Endothelial cell (in vitro differentiated cells): ENCODE results near the gene ZNF8. TPM values are rescaled to one million over a fixed set of nuclear protein-coding genes. Genes with fewer than 3 reads are reported as not detected.

Experiments
- DNase-seq: peaks from one replicate; pipeline ENCODE4 v3.0.0; 2021; ENCODE audit warnings: low spot score
- H3K27ac Mint-ChIP-seq: one replicate; pipeline ENCODE4 v1.8.0; 2021; ENCODE audit warnings: mixed read lengths, inconsistent platforms; ENCODE audit not compliant: unreplicated experiment
- H3K27me3 Mint-ChIP-seq: one replicate; pipeline ENCODE4 v1.8.0; 2021; ENCODE audit warnings: mild to moderate bottlenecking, moderate library complexity, mixed read lengths, inconsistent platforms; ENCODE audit not compliant: unreplicated experiment
- H3K36me3 Mint-ChIP-seq: one replicate; pipeline ENCODE4 v1.8.0; 2021; ENCODE audit warnings: mild to moderate bottlenecking, low read depth, mixed read lengths, inconsistent platforms; ENCODE audit not compliant: unreplicated experiment
- H3K4me1 Mint-ChIP-seq: one replicate; pipeline ENCODE4 v1.8.0; 2021; ENCODE audit warnings: mild to moderate bottlenecking, mixed read lengths, inconsistent platforms; ENCODE audit not compliant: unreplicated experiment
- H3K4me3 Mint-ChIP-seq: one replicate; pipeline ENCODE4 v1.8.0; 2021; ENCODE audit warnings: mild to moderate bottlenecking, mixed read lengths, inconsistent platforms; ENCODE audit not compliant: unreplicated experiment
- H3K9me3 Mint-ChIP-seq: one replicate; pipeline ENCODE4 v1.8.0; 2021; ENCODE audit warnings: mixed read lengths, inconsistent platforms; ENCODE audit not compliant: unreplicated experiment
- total RNA-seq: library from RNA; stranded (reverse); fragmentation: NEBNext Ultra II Directional; extraction: Animal tissue kit (Norgen Biotek cat#: 25700); gene quantifications from one replicate; pipeline ENCODE4 v1.2.1, GENCODE V29; 2021; ENCODE audit not compliant: unreplicated experiment
- TF ChIP-seq, protein P1 (sequence below): fragments of 200-600 bp; sonication (generic); IDR thresholded peaks from one replicate; pipeline ENCODE4 v1.5.0; 2021; ENCODE audit warnings: antibody characterized with exemption; ENCODE audit not compliant: unreplicated experiment

The ZNF8 gene
- total RNA-seq, 1 donor from 2014 or later: 11.2 TPM

DNA sequence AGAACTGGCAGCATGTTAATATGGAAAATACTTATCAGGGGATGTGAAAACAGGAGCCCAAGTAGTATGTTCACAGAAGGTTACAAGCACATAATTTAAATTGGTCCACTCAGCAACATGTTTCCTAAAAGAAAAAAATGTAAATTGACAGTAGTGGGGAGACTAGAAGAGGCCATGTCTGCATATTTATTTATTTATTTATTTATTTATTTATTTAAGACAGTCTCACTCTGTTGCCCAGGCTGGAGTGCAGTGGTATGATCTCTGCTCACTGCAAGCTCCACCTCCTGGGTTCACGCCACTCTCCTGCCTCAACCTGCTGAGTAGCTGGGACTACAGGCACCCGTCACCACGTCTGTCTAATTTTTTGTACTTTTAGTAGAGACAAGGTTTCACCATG lies 13.7 kb upstream of the ZNF8 start:
- peak overlapping the region; percentile 83 for H3K4me3 Mint-ChIP-seq
- H3K4me1 Mint-ChIP-seq: no peaks in the 10 kb centered on the region
- H3K36me3 Mint-ChIP-seq: peaks cover 74% of the 10 kb centered on the region
- DNase-seq: no peak
- TF ChIP-seq, protein P1, sequence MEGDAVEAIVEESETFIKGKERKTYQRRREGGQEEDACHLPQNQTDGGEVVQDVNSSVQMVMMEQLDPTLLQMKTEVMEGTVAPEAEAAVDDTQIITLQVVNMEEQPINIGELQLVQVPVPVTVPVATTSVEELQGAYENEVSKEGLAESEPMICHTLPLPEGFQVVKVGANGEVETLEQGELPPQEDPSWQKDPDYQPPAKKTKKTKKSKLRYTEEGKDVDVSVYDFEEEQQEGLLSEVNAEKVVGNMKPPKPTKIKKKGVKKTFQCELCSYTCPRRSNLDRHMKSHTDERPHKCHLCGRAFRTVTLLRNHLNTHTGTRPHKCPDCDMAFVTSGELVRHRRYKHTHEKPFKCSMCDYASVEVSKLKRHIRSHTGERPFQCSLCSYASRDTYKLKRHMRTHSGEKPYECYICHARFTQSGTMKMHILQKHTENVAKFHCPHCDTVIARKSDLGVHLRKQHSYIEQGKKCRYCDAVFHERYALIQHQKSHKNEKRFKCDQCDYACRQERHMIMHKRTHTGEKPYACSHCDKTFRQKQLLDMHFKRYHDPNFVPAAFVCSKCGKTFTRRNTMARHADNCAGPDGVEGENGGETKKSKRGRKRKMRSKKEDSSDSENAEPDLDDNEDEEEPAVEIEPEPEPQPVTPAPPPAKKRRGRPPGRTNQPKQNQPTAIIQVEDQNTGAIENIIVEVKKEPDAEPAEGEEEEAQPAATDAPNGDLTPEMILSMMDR: no peak
- no peak overlapping the region for H3K27ac Mint-ChIP-seq
- peaks cover 61% of the 10 kb centered on the region for H3K9me3 Mint-ChIP-seq
- peaks cover 29% of the 10 kb centered on the region for H3K27me3 Mint-ChIP-seq

GRCh38 chr19:58268344-58268743 lies 10.4 kb upstream of the ZNF8 start:
- Mint-ChIP-seq H3K27ac (no peak overlapping the region), H3K36me3 (peaks cover 64% of the 10 kb centered on the region), H3K4me3 (no peak overlapping the region), H3K27me3 (peaks cover 12% of the 10 kb centered on the region), H3K9me3 (peaks cover 43% of the 10 kb centered on the region), H3K4me1 (no peaks in the 10 kb centered on the region)
- DNase-seq: no peak
- TF ChIP-seq, protein P1: no peak

DNA sequence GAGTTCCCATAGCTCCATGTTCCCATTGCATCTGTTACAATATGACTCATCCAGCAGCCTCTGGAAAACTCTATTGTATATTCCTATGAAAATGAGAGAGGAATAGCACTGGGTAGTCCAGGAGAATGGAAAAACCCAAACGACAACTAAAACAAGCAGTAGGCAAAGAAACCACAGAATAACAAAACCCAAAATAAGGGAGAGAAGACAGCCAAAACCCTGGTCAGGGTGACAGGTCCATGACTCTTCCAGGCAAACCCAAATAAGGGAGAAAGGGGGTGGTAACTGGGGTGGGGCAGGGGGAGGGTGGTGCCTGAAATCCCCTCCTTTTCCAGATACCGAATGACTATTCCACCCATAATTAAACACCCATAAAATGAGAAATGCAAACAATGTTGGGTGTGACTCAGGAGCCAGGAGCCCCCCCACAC lies 4.0 kb upstream of the ZNF8 start:
- Mint-ChIP-seq H3K4me1 (peaks cover under 1% of the 10 kb centered on the region), H3K27ac (no peak overlapping the region), H3K36me3 (peaks cover 39% of the 10 kb centered on the region), H3K9me3 (peaks cover 18% of the 10 kb centered on the region), H3K27me3 (peaks cover 11% of the 10 kb centered on the region), H3K4me3 (no peak overlapping the region)
- TF ChIP-seq, protein P1: no peak
- no peak for DNase-seq

DNA sequence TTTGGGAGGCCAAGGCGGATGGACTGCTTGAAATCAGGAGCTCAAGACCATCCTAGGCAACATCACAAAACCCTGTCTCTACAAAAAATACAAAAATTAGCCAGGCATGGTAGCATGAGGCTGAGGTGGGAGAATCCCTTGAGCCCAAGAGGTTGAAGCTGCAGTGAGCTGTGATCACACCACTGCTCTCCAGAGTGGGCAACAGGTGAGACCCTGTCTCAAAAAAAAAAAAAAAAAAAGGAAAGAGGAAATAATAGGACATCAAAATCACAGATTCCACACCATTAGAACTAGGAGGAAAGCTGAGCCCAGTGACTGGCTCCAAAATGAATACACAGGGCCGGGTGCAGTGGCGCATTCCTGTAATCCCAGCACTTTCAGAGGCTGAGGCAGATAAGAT lies 3.2 kb upstream of the ZNF8 start:
- DNase-seq: no peak
- Mint-ChIP-seq H3K36me3 (peaks cover 32% of the 10 kb centered on the region), H3K4me1 (peaks cover 9% of the 10 kb centered on the region), H3K4me3 (no peak overlapping the region), H3K9me3 (peaks cover 12% of the 10 kb centered on the region), H3K27me3 (peaks cover 12% of the 10 kb centered on the region), H3K27ac (no peak overlapping the region)
- TF ChIP-seq, protein P1: no peak

DNA sequence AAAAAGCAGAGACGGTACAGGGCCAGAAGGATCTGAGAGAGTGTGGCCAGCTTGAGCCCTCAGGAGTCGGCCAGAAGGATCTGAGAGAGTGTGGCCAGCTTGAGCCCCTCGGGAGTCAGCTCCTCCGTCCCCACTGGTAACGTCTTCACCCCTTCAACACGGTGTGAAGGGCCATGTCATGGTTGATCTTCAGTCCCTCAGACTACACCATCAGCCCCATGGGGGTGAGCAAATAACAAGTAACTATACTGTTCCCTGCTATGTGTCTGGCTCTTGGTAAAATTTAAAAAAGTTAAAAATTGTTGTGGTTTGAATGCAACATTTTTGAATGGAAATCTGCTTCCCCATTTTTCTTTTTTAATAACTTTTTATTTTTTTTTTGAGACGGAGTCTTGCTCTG lies 1.6 kb upstream of the ZNF8 start:
- DNase-seq: no peak
- Mint-ChIP-seq H3K4me3 (peak overlapping the region; percentile 76), H3K9me3 (no peaks in the 10 kb centered on the region), H3K4me1 (peaks cover 14% of the 10 kb centered on the region), H3K27ac (peak overlapping the region; percentile 36), H3K36me3 (peaks cover 26% of the 10 kb centered on the region), H3K27me3 (peaks cover 11% of the 10 kb centered on the region)
- TF ChIP-seq, protein P1: no peak
